Erythroblast (primary cell): ENCODE data around the gene POF1B.

ENCODE experiments used
- GATA1 ChIP-seq: IDR thresholded peaks from 2 replicates; pipeline ENCODE4 v1.6.1; 2011; ENCODE audit warnings: low read depth, mild to moderate bottlenecking, control low read depth, low read length, moderate library complexity
- POLR2A ChIP-seq: IDR thresholded peaks from 2 replicates; pipeline ENCODE4 v1.6.1; 2011; ENCODE audit warnings: mild to moderate bottlenecking, low read length

DNA sequence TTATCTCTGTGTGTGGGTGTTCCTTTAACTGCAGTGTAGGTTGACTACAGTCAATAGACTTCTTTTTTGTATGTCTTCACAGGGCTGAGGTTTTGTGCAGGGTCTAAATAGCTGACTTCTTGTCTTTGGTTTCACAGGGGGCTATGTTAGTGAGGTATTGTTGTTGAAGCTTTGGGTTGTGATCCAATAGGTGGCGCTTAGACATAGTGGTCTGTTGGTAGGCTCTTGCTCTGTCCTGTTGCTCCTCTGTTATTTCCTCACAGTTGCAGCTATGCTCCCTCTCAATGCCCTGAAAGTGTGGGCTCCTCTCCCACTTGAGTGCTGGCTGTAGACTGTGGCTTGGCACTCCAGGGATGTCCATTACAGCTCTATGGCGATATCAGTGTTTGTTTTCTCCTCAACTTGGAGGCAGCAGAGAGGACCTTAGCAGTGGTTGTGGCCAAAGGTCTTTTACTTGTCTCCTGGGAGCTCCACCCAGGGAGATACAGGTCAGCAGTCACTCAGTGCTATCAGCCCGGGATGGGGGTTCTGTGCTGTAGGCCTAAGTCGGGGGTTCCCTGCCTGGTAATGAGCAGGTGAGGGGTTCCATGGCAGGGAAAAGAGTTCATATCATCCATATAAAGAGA, 14.0 kb downstream of the POF1B start:
- TF ChIP-seq POLR2A (no peak), GATA1 (no peak)
